Hepatocyte (in vitro differentiated cells): ENCODE measurements around the gene ZNF350. TPM values are rescaled to one million over a fixed set of nuclear protein-coding genes. Genes with fewer than 3 reads are reported as not detected.
"Not testable (repeated sequence)": the region's sequence is repeated elsewhere in the genome, so short reads cannot be mapped to it uniquely, and the experiment has no call there.

ENCODE experiments used
- DNase-seq: peaks from one replicate; pipeline ENCODE4 v3.0.0-alpha.2; 2016; ENCODE audit warnings: low spot score
- H2AFZ ChIP-seq: fragments of 200-600 bp; sonication (generic); 2 replicates; pipeline ENCODE4 v1.6.0; 2016; ENCODE audit warnings: antibody characterized with exemption, mild to moderate bottlenecking
- H3K27ac ChIP-seq: fragments of 200-600 bp; sonication (generic); 2 replicates; pipeline ENCODE4 v1.5.1; 2016; ENCODE audit warnings: mild to moderate bottlenecking
- H3K27me3 ChIP-seq: fragments of 200-600 bp; sonication (generic); 2 replicates; pipeline ENCODE4 v1.6.1; 2016
- H3K36me3 ChIP-seq: fragments of 200-600 bp; sonication (generic); replicated peaks from 2 replicates; pipeline ENCODE4 v1.5.1; 2016; ENCODE audit warnings: low read depth; ENCODE audit not compliant: insufficient read depth
- H3K4me1 ChIP-seq: fragments of 200-600 bp; sonication (generic); 2 replicates; pipeline ENCODE4 v1.5.1; 2016; ENCODE audit warnings: mild to moderate bottlenecking, moderate library complexity; ENCODE audit not compliant: insufficient read depth
- H3K4me2 ChIP-seq: fragments of 200-600 bp; sonication (generic); 2 replicates; pipeline ENCODE4 v1.6.0; 2016
- H3K4me3 ChIP-seq: fragments of 200-600 bp; sonication (generic); 2 replicates; pipeline ENCODE4 v1.5.1; 2016; ENCODE audit warnings: mild to moderate bottlenecking
- H3K79me2 ChIP-seq: fragments of 200-600 bp; sonication (generic); 2 replicates; pipeline ENCODE4 v1.6.0; 2017; ENCODE audit warnings: mild to moderate bottlenecking
- H3K9me2 ChIP-seq: fragments of 200-600 bp; sonication (generic); replicated peaks from 2 replicates; pipeline ENCODE4 v1.6.0; 2017; ENCODE audit warnings: mild to moderate bottlenecking; ENCODE audit not compliant: insufficient read depth
- H3K9me3 ChIP-seq: fragments of 200-600 bp; sonication (generic); 2 replicates; pipeline ENCODE4 v1.5.1; 2016; ENCODE audit warnings: low read depth, mild to moderate bottlenecking
- H4K20me1 ChIP-seq: fragments of 200-600 bp; sonication (generic); 2 replicates; pipeline ENCODE4 v1.6.0; 2016; ENCODE audit warnings: mild to moderate bottlenecking; ENCODE audit not compliant: insufficient read depth, poor library complexity, severe bottlenecking
- CTCF ChIP-seq: fragments of 200-600 bp; sonication (generic); IDR thresholded peaks from 2 replicates; pipeline ENCODE4 v1.5.1; 2016; ENCODE audit warnings: antibody characterized with exemption, mild to moderate bottlenecking; ENCODE audit not compliant: poor library complexity
- EZH2 ChIP-seq: fragments of 200-600 bp; sonication (generic); IDR thresholded peaks from 2 replicates; pipeline ENCODE4 v1.6.1; 2016; ENCODE audit warnings: antibody characterized with exemption, mild to moderate bottlenecking, borderline replicate concordance
- EZH2phosphoT487 ChIP-seq: fragments of 200-600 bp; sonication (generic); IDR thresholded peaks from one replicate; pipeline ENCODE4 v1.6.1; 2018; ENCODE audit warnings: antibody characterized with exemption, mild to moderate bottlenecking, low read depth, moderate library complexity; ENCODE audit not compliant: unreplicated experiment, severe bottlenecking
- WGBS: methylation state at CpG from one replicate; pipeline ENCODE4 v1.1.6; 2016; ENCODE audit warnings: low lambda C conversion rate; ENCODE audit errors: missing lambda C conversion rate; 5-methylcytosine and 5-hydroxymethylcytosine counted together
- polyA plus RNA-seq: library from polyadenylated mRNA; unstranded; fragments of >200 nt; fragmentation: Nextera tagmentation; extraction: Ambion mirVana; gene quantifications from 2 replicates; pipeline ENCODE4 v1.2.1, GENCODE V29; 2016
- total RNA-seq: library from RNA; depleted of rRNA; stranded (reverse); fragments of >200 nt; gene quantifications from 2 replicates; pipeline ENCODE4 v1.2.3, GENCODE V29; 2014

Gene ZNF350
- total and polyA plus RNA-seq, 2 experiments from 2014 or later = 4.3 to 5.0 TPM

DNA sequence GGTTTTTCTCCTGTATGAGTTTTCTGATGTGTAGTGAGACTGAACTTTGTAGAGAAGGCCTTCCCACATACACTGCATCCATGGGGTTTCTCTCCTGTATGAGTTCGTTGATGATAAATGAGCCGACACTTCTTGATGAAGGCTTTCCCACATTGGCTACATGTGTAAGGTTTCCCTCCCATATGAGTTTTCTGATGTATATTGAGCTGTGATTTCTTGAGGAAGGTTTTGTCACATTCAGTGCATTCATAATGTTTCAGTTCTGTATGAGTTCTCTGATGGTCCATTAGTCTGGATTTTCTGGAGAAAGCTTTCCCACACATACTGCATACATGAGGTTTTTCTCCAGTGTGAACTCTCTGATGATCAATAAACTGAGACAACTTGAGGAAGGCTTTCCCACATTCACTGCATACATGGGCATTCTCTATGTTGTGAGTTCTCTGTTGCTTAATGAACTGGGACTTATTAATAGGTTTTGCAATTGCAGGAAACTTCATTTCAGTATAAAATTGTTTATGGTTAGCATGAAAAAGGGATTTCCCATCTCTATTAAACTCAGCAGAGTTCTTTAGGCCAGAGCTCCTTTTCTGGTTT lies 7.5 kb upstream of the ZNF350 start:
- H3K36me3 ChIP-seq = peaks cover 26% of the 10 kb centered on the region
- no peak overlapping the region for H3K4me2 ChIP-seq
- TF ChIP-seq EZH2 = no peak
- no peak for TF ChIP-seq CTCF
- TF ChIP-seq EZH2phosphoT487 = no peak
- no peak overlapping the region for H3K4me3 ChIP-seq
- no peak overlapping the region for H2AFZ ChIP-seq
- no peak for DNase-seq
- no peaks in the 10 kb centered on the region for H3K9me2 ChIP-seq
- H3K27ac ChIP-seq = no peak overlapping the region
- no peaks in the 10 kb centered on the region for H3K79me2 ChIP-seq
- no peaks in the 10 kb centered on the region for H3K27me3 ChIP-seq
- peaks cover 72% of the 10 kb centered on the region for H3K9me3 ChIP-seq
- H4K20me1 ChIP-seq = no peaks in the 10 kb centered on the region
- no peaks in the 10 kb centered on the region for H3K4me1 ChIP-seq
- whole genome bisulfite sequencing = 100% methylated on average over 2 of the region's 2 CpGs

DNA sequence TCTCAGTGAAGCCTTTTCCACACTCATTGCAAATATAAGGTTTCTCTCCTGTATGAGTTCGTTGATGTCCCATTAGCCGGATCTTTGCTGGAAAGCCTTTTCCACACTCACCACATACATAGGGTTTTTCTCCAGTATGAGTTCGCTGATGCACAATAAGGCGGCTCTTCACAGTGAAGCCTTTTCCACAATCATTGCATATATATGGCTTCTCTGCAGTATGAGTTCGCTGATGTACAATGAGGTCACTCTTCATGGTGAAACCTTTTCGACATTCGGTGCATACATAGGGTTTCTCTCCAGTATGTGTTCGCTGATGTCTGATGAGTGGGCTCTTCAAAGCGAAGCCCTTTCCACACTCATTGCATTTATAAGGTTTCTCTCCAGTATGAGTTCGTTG lies 6.8 kb upstream of the ZNF350 start:
- peaks cover 22% of the 10 kb centered on the region for H3K36me3 ChIP-seq

DNA sequence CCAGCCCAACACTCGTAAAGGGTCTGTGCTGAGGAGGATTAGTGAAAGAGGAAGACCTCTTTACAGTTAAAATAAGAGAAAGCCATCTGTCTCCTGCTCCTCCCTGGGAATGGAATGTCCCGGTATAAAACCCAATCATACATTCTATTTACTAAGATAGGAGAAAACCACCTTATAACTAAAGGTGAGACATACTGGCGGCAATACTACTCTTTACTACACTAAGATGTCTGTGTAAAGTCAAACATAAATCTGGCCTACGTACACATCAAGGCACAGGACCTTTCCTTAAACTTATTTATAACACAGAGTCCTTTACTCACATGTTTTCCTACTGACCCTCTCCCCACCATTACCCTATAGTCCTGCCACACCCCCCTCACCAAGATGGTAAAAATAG lies 3.3 kb downstream of the ZNF350 start:
- Histone ChIP-seq H3K79me2 (peaks cover 29% of the 10 kb centered on the region), H3K4me2 (no peak overlapping the region), H3K4me1 (no peaks in the 10 kb centered on the region), H4K20me1 (no peaks in the 10 kb centered on the region), H3K9me3 (peaks cover 20% of the 10 kb centered on the region), H3K9me2 (no peaks in the 10 kb centered on the region), H3K4me3 (no peak overlapping the region), H3K27me3 (no peaks in the 10 kb centered on the region), H2AFZ (no peak overlapping the region), H3K27ac (no peak overlapping the region), H3K36me3 (no peaks in the 10 kb centered on the region)
- no peak for DNase-seq
- TF ChIP-seq EZH2 = no peak
- TF ChIP-seq CTCF = no peak
- no peak for TF ChIP-seq EZH2phosphoT487
- 81% methylated on average over 4 of the region's 4 CpGs for WGBS

More for the DNA sequence above, 6.8 kb upstream of the ZNF350 start:
- WGBS = 98% methylated on average over 10 of the region's 10 CpGs
- Histone ChIP-seq H2AFZ (no peak overlapping the region), H3K9me3 (peaks cover 65% of the 10 kb centered on the region), H3K4me2 (no peak overlapping the region), H3K4me3 (no peak overlapping the region), H3K79me2 (no peaks in the 10 kb centered on the region), H4K20me1 (no peaks in the 10 kb centered on the region), H3K27ac (no peak overlapping the region), H3K27me3 (no peaks in the 10 kb centered on the region), H3K9me2 (no peaks in the 10 kb centered on the region), H3K4me1 (no peaks in the 10 kb centered on the region)
- no peak for TF ChIP-seq CTCF
- TF ChIP-seq EZH2phosphoT487 = no peak
- TF ChIP-seq EZH2 = no peak
- no peak for DNase-seq

- H3K79me2 ChIP-seq = peaks cover 24% of the 10 kb centered on the region
- 88% methylated on average over 6 of the region's 6 CpGs for WGBS
Observed at GRCh38 chr19:51980926-51981325, 5.7 kb downstream of the ZNF350 start.

More at GRCh38 chr19:51980926-51981325, 5.7 kb downstream of the ZNF350 start:
- H3K27me3 ChIP-seq, H3K27ac ChIP-seq, H3K9me2 ChIP-seq, H4K20me1 ChIP-seq, H3K4me1 ChIP-seq, H2AFZ ChIP-seq, H3K4me3 ChIP-seq, H3K4me2 ChIP-seq, H3K36me3 ChIP-seq, DNase-seq: not testable (repeated sequence)
- peaks cover 21% of the 10 kb centered on the region for H3K9me3 ChIP-seq
